Measurements from ENCODE around the gene SOHLH2.

Gene SOHLH2

DNA sequence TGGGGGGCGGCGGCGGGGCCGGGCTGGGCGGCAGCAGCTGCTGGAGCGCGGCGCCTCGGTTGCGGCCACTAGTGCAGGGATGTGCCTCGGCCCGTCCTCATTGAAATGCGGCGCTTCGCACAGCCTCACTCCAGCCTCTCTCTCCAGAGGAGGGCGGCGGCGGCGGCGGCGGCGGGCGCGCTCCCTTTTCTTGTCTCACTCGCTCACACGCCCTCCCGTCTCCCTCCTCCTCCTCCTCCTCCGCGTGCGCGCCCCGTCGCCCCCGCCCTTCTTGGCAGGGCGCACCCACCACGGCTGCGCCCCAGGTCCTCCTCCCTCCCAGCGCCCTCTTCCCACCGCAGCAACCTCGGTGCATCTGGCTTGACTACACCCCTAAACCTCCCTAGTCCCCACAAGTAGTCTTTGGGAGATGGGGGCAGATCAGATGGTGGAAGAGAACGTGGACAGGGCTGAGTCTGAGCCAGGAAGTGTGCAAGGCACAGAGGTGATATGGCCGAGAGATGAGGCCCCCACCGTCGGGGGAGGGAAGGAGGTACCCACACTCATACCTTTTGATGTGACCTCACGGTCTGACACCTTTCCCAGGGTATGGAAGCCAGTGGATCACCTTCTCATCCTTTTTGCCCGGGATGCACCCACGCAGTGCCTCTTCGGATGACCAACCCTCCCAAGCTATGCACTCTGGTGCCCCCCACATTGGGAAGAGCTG, 83.0 kb downstream of the SOHLH2 start, which contains the start of gene DCLK1:
Gene DCLK1, minus strand, starts transcription at position 161 of the 709 bp plus-strand sequence.
- no peak for DNase-seq (ENCODE audit: low read depth in 2 of 2)

DNA sequence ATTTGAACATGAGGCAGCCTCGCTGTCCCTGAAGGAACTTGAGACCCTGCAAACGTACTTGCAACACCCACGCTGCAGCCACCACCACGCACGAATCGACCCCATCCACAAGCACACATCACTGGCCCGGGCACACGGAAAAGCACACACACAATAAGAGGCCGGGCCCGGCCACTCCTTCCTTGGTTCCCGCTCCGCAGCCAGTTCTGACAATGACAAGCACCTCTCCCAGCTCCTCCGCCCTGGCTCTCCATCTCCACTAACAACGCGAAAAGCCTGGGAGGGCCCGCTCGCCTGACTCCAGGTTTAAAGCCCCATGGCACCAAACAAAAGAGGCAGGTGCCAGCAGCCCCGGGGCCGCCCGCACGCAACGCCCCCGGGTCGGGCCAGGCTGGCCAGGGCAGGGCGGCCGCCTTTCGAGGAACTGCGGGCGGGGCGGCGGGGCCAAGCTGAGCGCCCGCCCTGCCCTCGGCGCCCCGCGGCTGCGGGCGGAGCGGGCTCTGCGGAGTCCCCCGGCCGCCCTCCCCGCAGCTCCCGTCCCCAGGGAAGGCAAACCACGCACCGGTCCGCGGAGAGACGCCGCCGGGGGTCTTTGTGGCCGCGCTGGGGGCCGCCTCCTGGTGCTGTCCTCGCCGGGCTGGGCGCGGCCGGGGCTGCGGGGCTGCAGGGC, 83.7 kb downstream of the SOHLH2 start:
- no peak for DNase-seq (ENCODE audit: low read depth in 2 of 2)

DNA sequence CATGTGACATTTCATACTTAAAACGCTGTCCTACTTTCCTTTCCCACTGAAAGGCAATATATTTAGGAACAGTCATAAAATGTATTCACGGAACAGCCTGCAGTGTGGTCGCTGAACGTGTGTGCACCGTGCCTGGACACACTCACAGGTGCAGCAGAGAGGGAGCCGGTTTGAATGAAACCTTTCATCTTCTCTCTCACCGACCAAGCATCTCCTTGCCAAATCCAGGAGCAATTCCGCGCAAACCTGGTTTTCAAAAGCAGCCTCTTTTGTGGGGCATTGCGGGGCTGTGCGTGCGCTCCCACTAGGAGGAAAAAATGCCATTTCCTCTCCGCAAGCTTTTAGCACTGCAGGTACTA, 84.2 kb downstream of the SOHLH2 start:
- DNase-seq (ENCODE audit: low read depth in 2 of 2) = no peak

DNA sequence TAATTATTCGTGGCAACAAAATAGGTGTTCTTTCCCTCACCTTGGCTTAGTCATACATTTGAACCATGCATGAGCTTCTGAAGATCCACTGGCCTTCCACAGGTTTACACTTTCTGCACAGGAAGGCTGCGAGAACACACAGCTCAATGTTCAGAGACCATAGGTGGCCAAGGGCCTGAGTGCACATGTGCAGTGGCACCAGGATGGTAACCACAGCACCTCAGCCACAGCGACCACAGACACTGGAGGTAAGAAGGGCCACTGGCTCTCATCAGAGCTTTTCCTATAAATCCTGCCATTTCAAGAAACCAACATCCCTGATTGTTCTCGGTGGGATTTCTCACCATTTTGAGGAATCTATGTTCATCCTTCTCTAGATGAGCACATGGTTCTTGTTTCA, 84.8 kb downstream of the SOHLH2 start:
- DNase-seq (ENCODE audit: low read depth in 2 of 2) = no peak

DNA sequence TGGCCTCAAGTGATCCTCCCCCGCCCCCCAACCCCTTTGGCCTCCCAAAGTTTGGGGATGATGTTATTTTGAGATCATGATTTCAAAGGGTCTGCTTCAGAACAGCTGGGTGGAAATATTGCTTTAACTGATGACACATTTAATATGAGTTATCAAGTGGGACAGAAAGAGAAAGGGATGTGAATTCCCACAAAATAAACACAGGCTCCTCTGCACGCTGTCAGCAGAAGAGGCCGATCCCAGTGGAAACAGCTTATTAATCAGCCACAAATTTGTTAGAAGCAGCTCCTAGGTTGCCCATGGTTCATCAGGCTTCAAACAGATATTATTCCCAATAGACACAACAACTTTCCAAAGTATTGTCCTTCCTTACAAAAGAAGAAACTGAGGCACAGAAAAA, 87.9 kb downstream of the SOHLH2 start:
- no peak for DNase-seq (ENCODE audit: low read depth in 2 of 2)

DNA sequence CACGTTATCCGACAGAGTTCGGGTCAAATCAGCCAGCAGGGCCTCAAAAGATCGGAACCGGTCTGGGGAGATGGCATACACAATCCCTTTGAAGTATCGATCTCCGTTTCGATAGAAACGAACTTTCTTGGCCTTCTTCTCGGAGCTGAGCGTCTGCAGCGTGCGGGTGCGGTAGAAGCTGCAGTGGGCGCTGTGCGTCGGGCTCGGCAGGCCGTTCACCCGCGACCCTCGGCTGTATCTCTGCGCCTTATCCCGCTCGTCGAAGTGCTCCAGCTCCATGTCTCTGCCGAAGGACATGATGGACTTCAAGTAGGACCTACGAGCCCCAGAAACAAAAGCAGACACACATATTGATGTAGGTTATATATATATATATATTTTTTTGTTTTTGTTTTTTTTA, 88.5 kb downstream of the SOHLH2 start:
- DNase-seq (ENCODE audit: low read depth in 2 of 2) = no peak

DNA sequence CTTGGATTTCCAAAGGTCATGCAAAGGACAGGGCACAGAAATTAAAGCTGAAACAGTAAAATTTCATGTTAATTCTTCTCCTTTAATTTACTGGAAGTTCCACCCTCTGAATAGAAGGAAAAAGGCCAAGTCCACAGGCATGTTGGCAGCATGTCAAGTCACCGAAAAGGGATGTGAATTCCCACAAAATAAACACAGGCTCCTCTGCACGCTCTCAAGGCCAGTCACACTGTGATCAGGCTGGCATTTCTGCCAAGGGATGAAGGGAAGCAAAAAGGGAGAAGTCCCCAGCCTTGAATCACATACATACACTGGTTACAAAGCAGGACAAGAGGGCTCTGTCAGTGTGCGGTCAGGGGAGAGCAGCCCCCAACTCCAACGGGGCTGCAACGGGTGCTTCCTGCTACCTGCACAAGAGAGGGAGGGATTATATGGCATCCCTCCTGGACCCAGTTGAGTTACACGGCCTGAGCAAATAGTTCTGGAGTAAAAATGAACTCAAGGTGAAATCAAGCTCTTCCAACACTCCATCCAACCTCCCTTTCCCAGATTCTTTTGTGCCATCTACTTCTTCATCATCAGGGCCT, 90.0 kb downstream of the SOHLH2 start:
- no peak for DNase-seq (ENCODE audit: low read depth in 2 of 2)
